LNCaP clone FGC (cell line): ENCODE data around the gene STK24.
A peak's percentile ranks its signal among the peaks of the same experiment; 100 is the strongest.

Experiments used
- DNase-seq: peaks from one replicate; pipeline ENCODE4 v3.0.0-alpha.2; 2011; ENCODE audit warnings: low read depth
- H3K4me3 ChIP-seq: 2 replicates; pipeline ENCODE4 v1.5.1; 2011; ENCODE audit warnings: mild to moderate bottlenecking, low read depth, low read length, control low read depth
- TF ChIP-seq, protein P1 (sequence below): IDR thresholded peaks from 2 replicates; pipeline ENCODE4 v1.5.1; 2012; ENCODE audit warnings: mild to moderate bottlenecking; ENCODE audit not compliant: control insufficient read depth, insufficient read depth; ENCODE audit errors: extremely low read depth

STK24 gene

DNA sequence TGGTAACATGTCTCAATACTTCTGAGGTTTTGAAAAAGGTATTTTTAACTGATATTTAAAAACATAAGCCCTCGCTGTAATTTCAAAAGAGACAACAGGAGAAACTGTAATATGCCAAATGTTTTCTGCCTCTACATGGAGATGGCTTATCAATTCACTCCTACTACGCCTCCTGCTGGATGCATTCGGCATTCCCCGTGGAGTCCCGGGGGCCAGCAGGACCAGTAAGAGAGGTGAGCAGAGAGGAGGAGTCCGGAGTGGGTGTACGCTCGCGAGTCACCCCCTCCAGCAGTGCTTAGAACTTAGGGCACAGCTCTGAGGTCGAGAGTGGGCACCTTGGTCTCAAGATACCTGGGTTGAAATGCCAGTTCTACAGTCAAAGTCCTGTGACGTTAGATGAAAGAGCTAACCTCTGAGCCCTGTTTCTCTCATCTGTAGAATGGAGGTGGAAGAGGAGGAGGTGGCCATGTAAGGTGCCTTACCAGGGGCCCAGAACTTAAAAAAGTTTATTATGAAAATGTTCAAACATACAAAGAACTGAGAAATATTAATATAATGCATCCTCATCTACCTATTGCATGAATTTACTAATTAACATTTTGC lies 110.2 kb downstream of the STK24 start:
- no peak for DNase-seq
- TF ChIP-seq, protein P1, sequence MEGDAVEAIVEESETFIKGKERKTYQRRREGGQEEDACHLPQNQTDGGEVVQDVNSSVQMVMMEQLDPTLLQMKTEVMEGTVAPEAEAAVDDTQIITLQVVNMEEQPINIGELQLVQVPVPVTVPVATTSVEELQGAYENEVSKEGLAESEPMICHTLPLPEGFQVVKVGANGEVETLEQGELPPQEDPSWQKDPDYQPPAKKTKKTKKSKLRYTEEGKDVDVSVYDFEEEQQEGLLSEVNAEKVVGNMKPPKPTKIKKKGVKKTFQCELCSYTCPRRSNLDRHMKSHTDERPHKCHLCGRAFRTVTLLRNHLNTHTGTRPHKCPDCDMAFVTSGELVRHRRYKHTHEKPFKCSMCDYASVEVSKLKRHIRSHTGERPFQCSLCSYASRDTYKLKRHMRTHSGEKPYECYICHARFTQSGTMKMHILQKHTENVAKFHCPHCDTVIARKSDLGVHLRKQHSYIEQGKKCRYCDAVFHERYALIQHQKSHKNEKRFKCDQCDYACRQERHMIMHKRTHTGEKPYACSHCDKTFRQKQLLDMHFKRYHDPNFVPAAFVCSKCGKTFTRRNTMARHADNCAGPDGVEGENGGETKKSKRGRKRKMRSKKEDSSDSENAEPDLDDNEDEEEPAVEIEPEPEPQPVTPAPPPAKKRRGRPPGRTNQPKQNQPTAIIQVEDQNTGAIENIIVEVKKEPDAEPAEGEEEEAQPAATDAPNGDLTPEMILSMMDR: peak; percentile 63
- no peak overlapping the region for H3K4me3 ChIP-seq

DNA sequence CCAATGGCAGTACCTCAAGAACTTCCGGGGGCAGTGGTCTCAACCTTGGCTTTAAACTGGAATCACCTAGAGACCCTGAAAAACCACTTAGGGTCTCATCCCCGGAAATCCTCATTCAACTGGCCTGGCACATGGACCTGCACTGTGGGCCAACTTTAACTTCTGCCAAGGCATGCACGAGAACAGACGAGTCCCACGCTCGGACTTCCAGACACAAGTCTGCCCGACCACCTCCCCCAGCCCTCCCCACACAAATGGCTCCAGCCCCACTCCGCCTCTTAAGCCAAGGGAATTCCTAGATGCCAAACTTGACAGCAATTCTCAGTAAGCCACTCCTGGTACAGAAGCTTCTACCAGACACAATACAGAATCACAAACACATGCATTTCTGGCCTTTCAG lies 114.0 kb downstream of the STK24 start:
- no peak overlapping the region for H3K4me3 ChIP-seq
- TF ChIP-seq, protein P1: no peak
- DNase-seq: no peak

DNA sequence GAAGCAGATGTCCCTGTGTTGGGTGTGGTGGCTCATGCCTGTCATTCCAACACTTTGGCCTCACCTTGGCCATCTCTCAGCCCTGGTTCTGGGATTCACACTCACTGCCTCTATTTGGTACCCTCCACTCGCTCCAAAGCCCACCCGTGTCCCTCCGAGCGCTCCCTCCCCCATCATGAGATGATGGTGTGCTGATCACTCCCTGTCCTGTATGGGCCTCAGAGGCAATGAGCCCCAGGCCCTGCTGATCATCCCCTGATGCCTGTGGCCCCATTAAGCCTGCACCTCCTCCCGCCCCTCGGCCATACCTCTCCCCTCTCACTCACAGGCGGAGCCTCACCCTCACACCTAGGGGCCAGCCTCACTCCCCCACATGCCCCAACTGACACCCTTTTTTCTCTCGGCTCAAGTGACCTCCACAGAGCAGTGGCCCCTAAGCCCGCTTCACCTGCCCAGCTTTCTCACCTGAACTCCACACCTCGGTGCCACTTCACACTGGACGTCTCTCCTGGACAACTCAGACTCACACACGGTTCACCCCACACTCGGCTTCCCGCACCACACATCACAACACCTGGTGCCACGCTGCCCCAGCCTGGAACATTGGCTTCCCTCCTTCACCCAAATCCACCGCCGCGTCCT lies 114.5 kb downstream of the STK24 start:
- TF ChIP-seq, protein P1: no peak

DNA sequence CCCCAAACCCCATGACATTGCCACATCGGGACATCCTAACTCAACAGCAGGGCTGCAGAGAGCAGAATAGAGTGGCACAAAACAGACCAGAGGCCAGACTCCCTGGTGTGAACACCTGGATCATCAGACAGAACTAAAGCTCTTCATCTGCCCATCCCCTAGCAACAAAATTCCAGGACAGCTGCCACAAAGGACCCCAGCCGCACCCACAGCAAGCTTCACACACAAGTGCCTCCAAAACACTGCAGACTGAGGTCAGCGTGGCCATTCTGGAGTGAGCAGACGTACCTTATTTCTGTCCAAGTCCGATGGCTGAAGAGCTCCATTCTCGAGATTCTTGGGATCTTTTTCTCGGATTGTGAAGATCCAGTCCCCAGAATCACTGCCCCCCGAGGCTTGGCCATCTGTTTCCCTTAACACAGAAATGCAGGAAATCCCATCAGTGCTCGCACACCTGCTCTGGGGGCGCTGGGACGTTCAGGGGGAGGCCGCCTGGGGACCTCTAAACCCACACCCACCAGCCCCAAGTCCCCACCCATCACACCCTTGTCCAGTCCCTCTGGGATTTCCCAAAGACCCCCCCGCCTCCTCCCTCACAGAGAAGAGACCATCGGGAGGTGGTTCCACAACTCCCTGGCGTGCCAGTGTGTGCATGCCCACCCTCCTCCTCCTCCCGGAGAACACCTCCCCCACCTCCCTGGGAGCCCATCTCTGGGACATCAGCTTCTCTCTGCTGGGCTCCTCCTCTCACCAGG lies 115.2 kb downstream of the STK24 start:
- TF ChIP-seq, protein P1: no peak
- DNase-seq: no peak
- no peak overlapping the region for H3K4me3 ChIP-seq

More for the DNA sequence above, 114.5 kb downstream of the STK24 start:
- no peak for DNase-seq
- H3K4me3 ChIP-seq: no peak overlapping the region

DNA sequence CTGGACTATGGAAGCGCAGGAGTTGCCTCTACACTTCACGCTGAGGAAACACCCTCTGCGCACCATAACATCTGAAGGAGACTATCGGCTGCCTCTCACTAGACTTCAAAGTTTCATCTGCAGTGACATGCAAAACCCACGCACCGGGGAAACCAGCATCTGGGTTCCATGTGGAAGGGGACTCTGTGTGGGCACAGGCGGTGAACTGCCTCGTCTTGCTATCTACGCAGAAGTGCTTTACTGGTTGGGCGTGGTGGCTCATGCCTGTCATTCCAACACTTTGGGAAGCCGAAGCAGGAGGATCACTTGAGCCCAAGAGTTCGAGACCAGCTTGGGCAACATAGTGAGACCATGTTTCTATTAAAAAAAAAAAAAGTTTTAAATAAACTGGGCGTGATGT lies 116.4 kb downstream of the STK24 start:
- no peak for DNase-seq
- H3K4me3 ChIP-seq: no peak overlapping the region
- TF ChIP-seq, protein P1: no peak

DNA sequence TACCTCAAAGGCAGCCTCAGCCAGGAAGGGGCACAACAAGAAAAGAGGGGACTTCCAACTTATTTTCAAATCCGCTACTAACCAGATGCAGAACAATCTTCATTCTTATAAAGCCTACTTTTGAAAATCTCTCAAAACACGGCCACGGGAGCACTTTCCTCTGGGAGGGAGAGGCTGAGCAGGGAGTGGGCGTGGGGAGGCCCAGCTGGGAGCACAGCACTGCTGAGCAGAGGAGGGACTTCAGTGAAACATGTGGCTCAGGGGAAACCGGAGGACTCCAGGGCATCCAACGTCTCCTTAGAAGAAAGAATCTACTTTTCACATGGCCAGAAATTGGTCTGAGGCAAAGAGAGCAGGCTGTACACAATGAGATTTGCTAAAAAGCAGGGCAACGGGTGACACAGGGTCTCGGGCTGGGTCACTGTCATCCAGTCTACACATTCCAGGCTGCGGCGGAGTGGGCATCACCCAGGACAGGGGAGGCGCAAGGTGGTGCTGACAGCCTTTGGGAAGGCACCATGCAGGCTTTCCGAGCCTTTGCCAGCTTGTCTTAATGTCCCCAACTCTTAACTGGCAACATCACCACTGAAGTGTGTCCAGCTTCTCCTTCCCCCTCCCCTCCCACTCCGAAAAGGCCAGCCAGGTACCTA lies 117.1 kb downstream of the STK24 start:
- TF ChIP-seq, protein P1: no peak
- no peak overlapping the region for H3K4me3 ChIP-seq
- DNase-seq: no peak
